T follicular helper cell (primary cell): ENCODE measurements around the gene MTARC1.
A peak's percentile ranks its signal among the peaks of the same experiment; 100 is the strongest.

ENCODE experiments used
- DNase-seq: peaks from one replicate; pipeline ENCODE4 v3.0.0-alpha.2; 2020; ENCODE audit warnings: low read depth

The MTARC1 gene

DNA sequence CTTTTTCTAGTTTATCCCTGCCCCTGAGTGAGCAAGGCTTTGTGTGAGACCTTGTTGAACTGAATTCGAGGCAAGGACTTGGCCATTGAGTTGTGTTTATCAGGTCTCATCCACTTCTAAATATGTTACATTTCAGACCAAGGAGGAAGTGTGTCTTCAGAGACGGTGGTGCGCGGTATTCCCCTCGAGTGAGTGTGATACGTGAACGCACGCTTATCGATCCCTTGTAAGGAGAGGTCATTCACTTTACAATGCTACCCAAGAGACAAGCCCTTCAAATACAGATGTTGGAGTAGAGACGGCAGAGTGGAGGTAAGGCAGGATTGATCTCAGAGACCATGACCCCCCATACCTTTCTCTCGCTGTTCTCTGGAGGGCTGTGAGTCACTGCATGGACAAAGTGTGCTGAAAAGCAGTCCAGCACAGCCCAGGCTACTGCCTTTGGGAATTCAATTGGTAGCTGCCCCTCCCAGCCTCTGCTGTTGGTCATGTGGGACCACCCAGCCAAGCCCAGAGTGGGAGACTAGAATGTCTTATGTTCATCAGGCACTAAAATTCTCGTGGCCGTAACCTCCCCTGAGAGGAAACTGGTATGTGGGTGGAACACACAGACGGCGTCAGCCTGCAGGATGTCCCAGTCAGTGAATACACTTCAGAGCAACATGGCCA lies 16.3 kb upstream of the MTARC1 start:
- DNase-seq: no peak

DNA sequence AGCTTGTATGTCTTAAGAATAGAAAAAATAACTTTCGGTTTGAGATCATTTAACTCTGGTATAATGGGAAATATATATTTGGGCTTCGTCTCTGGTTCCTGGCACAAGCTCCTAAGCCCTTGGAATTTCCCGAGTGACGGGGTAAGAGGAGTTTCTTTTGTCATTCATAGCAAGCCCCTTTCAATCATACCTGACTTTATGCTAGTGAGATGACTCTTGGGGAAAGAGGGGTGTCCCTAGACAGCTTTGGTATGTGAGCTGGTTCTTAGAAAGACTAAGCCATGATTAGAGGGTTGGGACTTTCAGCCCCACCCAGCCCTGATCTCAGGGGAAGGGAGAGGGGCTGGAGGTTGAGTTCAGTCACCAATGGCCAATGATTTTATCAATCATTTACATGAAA lies 13.9 kb upstream of the MTARC1 start:
- DNase-seq: no peak

DNA sequence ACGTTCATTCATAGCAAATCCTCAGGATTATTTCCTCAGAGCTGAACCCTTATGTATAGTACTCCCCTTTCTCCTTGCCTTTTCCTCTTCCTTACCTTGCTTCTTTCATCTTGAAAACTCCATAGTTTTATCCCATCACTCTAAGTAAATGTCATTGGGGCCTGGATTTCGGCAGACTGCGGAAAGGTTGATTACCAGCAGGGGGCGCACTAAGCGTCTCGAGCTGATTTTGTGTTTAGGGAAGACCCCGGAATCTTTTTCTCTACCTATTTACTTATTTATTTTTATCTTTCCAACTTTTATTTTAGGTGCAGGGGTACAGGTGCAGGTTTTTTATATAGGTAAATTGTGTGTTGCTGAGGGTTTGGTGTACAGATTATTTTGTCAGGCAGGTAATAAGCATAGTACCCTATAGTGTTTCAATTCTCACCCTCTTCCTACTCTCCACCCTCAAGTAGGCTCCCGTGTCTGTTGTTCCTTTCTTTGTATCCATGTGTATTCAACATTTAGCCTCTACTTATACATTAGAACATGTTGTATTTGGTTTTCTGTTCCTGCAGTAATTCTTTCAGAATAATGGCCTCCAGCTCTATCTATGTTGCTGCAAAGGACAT lies 11.4 kb upstream of the MTARC1 start:
- DNase-seq: peak; percentile 4

DNA sequence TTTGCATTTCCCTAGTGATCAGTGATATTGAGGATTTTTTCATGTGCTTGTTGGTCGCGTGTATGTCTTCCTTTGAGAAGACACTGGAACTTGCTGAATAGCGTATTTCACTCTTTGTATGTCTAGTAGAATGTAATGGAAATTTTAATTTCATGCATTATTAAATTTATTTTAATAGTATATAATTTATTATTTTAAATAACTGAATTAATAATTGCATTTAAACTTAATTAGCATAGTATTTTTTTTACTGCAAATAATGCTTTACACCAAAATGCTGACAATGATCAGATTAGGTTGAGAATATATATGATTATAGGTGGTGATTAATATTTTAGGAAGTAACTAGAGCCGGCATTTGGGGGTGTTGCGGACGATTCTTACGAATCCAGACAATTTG lies 10.5 kb upstream of the MTARC1 start:
- no peak for DNase-seq

DNA sequence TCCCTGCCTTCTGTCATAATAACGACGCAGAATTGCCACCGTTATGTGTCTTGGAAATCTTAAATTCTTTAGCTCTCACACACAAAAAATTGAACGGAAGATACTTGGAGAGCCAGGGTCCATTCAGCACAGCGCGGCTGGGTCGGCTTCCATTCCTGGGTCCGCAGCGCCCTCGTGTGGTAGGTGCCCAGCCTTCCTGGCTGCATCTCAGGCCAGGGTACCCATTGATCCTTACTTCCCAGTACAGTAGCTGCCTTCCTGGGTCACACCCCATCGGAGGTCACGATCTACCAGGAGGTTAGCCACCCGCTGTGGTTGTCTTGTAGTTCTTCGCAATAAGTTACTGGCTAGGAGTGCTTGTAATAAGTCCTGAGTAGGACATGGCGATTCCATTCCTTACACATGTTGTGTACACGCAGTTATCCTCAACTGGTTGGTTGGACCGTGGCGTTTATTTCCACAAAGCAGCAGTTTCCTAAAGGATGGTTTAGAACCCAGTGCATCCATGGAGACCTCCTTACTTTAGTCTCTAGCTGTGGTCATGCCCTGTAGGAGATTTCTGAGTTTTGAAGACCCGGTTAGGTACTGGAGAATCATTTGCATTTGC lies 9.9 kb upstream of the MTARC1 start:
- DNase-seq: peak; percentile 50

DNA sequence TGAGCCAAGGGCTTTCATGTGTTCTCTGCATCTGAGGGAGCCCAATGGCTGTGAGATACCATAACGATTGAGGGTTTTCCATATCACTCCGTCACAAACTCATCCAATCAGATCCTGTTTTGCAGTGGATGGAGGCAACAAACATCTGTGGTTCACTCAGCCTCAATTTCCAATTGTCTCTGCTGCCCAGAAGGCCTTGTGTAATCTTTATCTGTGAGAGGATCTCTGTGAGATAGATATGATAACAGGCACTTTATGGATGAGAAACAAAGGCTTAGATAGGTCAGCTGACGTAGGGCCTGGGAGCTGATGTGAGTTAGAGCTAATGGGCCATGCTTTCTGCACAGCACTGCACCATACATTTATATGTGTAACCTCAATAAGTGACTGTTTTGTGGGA lies 3.3 kb upstream of the MTARC1 start:
- no peak for DNase-seq

DNA sequence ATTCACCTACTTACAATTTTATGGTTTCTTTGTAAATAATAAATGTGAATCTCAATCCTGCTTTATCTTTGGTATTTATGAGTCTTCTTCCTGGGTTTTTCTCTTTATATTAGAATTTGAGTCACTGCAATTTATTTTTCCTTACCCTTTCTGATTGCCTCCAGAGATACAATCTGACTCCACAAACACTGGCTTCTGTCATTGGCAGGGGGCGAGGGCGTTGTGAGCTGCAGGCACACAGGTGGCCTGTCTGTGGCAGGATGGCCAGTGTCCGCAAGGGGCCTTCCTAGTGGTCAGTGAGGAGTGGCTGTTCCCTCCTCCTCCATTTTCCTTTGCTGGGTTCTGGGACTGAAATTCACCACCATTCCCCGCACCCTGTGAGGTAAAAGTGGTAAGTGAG lies 2.0 kb upstream of the MTARC1 start:
- DNase-seq: no peak

DNA sequence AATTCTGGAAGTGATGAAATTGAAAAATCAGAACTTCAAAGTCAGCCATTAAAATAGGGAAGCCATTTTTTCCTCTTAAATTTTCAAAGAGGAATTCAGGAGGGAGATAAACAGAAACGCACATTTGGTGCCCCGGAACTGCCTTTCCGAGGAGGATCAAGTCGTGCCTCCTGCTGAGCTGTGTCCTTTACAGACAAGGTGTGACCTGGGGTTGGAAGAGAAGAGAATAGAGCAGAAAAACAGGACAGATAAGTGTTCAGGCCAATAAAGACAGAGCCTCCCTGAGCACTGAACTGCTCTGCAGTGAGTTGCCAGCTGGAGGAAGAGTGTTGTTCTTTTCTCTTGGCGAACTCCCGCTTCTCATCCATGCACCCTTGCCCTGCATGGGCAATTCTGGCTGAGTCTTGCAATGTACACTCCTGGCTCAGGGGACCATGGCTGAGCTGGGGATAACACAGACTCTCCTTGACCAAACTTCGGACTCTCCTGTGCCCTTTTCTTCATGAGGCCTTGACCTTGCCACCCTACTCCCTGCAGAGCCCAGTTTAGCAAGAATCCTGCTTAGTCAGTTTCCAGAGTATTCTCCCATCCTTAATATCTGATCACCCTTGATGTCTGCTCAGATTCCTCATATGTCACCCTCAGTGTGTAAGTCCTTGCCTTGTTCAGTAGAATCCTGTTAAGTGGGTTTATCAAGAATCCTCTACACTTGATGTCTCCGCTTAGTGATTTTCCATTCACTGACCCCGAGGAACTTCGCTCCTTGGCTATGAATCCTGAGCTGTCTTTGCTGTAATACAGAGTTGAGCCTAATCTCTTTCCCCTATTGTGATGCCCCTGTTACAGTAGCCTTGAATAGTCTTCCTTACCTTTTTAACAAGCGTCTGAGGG lies 1.3 kb upstream of the MTARC1 start:
- DNase-seq: no peak

DNA sequence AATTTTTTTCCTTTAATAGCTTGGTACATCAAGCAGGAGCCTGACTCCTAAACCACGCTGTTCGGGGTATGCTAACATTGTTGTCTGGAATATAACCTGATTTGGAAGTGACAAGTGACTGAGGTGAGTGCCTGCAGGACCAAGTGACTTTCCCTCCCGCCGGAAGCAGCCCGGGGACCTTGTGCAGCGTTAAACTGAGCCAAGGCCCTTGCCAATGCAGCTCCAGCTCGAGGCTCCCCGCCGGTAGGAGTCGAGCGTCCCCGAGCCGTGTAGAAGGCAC lies 716 bp upstream of the MTARC1 start:
- DNase-seq: no peak

DNA sequence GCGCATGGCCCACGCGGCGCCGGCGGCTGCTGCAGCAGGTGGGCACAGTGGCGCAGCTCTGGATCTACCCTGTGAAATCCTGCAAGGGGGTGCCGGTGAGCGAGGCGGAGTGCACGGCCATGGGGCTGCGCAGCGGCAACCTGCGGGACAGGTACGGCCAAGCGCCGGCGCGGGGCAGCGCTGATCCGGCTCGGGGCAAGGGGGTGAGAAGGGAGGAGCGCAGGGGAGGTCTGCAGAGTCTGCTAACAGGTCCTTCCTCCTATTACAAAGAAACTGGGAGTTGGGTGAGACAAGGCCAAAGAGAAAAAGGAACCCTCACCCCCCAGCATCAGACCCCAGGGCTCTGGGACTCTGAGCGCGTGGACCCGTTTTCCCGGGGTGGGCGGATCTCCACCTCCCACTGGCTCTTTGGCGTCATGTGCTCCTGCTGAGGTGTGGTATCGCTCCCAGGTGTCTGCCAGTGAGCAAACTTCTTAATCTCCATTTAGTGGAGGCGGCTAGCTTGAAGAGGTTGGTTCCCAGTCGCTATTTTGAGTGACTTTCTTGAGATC lies 431 bp downstream of the MTARC1 start:
- no peak for DNase-seq

DNA sequence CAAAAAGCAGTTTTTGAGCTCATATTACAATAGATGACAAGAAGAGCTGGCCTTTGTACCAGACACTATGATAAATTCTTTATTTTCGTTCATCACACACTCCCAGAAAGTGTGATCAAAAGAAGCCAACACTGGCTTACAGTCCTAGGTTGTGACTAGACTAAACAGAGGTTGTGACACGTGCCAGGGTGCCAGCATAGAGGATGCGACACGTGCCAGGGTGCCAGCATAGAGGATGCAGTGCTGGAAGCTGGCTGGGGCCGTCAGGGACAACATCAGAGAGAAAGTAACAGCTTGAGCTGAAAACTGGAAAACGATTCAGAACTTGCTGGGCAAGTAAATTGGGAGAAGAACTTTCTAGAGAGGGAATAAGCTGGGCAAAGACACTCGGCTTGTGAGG lies 2.2 kb downstream of the MTARC1 start:
- no peak for DNase-seq

DNA sequence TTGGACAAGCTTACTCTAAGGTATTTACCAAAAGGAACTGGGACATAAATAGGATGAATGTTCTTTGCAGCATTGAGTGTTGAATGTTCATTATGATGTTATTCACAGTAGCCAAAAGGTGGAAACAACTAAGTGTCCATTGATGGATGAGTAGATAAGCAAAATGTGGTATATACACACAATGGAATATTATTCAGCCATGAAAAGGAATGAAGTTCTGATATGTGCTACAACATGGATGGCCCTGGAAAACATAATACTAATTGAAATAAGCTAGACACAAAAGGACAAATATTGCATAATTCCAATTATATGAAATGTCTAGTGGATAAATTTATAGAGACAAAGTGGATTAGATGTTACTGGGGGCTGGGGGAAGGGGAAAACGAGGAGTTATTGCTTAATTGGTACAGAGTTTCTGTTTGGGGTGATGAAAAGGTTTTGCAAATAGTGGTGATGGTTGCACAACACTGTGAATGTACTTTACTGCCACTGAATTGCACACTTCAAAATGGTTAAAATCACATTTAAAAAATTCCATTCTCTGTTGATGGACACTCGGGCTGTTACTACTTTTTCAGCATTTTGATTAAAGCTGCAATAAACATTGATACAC lies 2.9 kb downstream of the MTARC1 start:
- no peak for DNase-seq

DNA sequence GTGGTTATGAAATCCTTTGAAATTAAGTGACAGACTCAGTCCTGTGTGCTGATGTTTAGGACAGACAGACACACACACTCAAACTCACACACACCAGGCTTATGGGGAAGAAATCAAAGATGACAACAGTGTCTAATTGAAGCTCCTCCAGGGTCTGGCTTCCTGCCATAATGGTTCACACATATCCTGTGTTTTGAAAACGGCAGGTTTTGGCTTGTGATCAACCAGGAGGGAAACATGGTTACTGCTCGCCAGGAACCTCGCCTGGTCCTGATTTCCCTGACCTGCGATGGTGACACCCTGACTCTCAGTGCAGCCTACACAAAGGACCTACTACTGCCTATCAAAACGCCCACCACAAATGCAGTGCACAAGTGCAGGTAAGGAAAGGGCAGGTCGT lies 4.6 kb downstream of the MTARC1 start:
- no peak for DNase-seq

DNA sequence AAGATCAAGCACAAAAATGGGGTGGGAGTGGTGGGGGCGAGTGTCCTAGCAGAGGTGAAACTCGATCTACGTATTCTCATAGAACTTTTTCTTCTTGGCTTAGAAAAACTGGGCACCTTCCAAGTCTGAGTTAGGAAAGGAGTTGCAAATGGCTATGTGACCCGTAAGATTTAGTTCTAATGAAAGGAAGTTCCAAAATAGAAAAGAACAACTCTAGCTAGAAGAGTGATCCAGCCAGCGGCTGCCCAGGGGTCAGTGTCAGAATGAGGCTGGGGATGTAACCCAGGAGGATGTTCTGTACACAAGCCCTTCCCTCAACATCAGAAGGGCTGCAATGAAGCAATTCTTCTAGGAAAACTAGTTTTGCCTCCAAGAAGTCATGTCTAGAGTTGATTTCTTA lies 5.2 kb downstream of the MTARC1 start:
- no peak for DNase-seq

DNA sequence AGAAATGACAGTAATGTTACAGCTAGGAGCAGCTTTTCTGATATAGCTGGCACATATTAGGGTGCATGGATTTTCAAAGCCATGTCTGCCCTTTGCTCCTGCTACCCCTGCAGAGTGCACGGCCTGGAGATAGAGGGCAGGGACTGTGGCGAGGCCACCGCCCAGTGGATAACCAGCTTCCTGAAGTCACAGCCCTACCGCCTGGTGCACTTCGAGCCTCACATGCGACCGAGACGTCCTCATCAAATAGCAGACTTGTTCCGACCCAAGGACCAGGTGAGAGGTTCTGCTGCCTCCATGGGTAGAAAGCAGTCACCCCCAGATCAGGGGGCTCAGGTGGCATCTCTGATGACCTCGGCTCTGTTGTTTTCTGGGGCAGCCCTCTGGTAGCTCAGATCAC lies 9.8 kb downstream of the MTARC1 start:
- no peak for DNase-seq

DNA sequence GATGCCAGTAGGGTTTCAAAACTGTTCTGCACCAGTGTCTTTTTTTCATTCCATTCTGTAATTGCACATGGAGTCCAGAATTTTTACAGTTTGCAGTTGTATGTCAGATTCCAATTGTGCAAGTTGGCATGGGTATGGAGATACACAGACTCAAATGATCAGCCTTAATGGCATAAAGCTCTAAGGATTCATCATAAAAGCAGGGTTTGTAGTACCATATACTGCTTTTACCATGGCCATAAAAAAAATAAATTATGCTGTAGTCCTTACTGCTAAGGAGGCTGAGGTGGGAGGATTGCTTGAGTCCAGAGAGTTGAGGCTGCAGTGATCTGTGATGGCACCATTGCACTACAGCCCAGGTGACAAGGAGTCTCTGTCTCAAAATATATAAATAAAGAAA lies 10.3 kb downstream of the MTARC1 start:
- DNase-seq: no peak

DNA sequence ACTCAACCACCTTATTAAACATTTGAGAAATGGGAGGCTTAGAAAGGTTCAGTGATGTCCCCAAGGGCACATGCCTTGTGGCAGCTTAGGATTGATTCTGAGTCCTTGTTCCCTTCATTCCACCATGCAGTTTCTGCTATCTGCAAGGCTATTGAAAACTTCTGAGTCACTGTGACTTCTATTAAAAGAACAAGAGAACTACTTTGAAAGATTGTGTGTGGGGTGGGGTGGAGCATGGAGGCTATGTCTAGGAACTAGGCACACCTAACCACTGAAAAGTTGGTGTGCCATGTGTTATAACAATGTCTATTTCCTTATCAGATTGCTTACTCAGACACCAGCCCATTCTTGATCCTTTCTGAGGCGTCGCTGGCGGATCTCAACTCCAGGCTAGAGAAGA lies 10.8 kb downstream of the MTARC1 start:
- DNase-seq: no peak

DNA sequence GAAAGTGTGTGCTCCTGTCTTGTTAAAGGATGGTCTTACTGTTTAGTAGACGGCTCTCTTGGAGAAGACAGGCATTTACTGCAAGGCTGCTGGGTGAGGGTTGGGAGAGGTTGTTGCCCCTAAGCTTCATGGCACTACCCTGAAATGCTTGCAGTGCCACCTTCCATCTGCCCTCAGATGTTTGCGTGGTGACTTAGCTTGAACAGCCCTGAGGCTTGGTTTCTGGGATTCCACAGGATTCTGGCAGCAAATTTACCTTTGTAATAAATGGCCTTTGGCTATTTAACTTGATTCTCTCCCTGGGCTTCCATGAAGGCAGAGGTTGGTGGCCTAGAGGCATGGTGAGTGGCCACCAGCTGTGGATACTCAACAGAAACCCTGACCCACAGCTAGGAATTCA lies 11.6 kb downstream of the MTARC1 start:
- no peak for DNase-seq

DNA sequence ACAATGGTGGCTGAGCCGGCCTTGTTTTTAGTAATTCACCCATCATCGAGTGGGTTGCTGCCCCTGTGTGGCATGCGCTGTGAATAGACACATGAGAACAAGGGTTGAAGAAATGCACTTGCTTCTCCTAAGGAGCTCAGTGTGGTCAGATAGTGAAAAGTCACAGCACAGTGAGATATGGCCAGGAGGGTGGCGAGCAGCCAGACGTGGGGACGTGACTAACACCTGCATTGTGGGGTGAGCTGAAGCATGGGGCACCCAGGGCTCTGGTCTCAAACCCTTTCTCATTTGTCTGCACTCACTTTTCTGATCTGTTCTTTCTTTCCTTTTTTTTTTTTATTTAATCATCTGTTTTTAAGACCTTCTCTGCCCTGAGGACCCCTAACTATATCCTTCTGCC lies 13.5 kb downstream of the MTARC1 start:
- DNase-seq: no peak

DNA sequence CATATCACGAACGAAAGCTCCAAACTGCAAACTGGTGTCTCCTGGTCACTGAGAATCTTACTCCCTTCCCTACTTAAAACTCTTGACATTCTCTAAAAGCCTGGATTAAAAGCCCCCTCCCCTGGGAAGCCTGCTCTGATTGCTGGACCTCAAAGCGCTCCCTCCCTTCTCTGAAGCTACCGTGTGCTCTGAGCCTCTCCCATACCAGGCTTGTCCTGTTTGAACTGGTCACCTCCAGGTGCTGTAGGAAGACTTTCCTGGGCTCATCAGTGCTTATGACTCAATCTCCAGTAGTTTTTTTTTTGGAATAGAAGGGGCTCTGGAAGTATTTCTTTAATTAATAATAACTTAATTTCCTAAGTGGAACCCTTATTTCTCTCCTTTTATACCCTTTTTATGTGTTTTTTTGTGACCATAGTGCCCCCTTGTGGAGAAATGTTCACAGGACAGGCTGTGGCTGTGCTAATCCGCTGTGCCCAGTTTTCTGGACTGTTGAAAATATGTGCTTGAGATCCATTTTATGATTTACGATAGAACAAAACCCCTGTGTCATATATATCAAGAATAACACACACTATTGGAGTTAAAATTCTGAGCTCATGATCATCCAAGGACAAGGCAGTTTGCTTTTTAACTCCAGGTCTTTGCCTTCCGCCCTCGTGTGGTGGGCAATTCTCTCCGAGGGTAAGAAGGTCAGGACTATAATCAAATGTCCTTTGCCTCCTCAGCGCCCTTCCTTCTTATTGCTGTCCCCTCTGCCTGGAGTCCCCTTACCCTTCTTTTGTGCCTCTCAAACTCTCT lies 16.9 kb downstream of the MTARC1 start:
- DNase-seq: no peak

DNA sequence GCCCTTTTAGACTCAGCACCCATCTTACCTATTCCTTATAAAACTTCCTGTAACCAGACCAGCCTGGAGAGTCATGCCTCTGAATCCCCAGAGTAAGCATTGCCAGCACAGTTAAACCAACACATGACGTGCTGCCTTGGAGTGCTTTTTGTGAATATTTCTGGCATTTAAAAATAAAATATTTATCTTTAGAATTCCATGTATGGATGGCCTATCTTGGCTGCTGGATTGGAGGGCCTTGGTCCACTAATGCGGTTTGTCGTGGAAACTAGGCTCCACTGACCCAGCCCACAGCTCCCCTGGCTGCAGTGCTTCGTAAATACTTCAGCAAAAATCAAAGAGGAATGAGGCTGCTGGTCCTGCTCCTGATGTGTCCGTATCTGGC lies 17.5 kb downstream of the MTARC1 start:
- DNase-seq: no peak

DNA sequence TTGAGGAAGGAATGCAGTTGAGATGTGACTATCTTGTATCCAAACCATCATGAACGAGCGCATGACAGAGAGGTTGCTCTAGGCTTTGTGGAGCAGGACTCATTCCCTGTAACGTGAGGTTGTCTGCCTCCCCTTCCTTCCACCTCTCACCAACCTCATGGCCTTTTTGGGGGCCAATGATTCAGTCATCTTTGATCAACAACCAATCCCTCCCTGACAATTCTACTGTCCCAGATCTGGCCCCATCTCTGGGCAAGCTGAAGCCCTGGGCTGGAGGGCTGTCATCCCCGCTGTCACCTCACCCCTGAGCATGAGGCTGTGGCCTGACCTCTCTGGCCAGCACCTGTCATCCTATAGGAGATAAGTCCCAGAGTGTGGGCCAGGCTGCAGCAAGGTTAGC lies 19.7 kb downstream of the MTARC1 start:
- no peak for DNase-seq
